Heart left ventricle (tissue), 16 donors: Measurements from ENCODE around the gene MAP3K20. TPM values are rescaled to one million over a fixed set of nuclear protein-coding genes. Genes with fewer than 3 reads are reported as not detected.

Experiments
- ATAC-seq, 4 donors: fragments of 200-7000 bp; cut with Tn5 transposase; one replicate each; pipeline ENCODE4 v1.9.1; 2020 to 2022; ENCODE audit warnings: moderate library complexity in 4 of 4, mild to moderate bottlenecking in 3 of 4, moderate number of reproducible peaks in 1 of 4
- DNase-seq, 5 donors: peaks; one replicate each; pipeline ENCODE4 v3.0.0-alpha.2; 2020
- H3K27ac ChIP-seq, 12 donors: fragments of 200-600 bp; sonication (generic) in 4 of 12; one replicate each; pipeline versions ENCODE4 v1.5.0 to v1.8.0; 2016 to 2022; ENCODE audit warnings: mild to moderate bottlenecking in 2 of 12
- H3K27me3 ChIP-seq, 9 donors: fragments of 200-600 bp; sonication (generic) in 2 of 9; one replicate each; pipeline versions ENCODE4 v1.5.1 to v1.8.0; 2016 to 2022; ENCODE audit warnings: mild to moderate bottlenecking in 3 of 9
- H3K36me3 ChIP-seq, 9 donors: fragments of 200-600 bp; sonication (generic) in 2 of 9; one replicate each; pipeline versions ENCODE4 v1.5.0 to v1.8.0; 2018 to 2022; ENCODE audit warnings: mild to moderate bottlenecking in 2 of 9
- H3K4me1 ChIP-seq, 12 donors: fragments of 200-600 bp; sonication (generic) in 4 of 12; one replicate each; pipeline versions ENCODE4 v1.5.0 to v1.8.0; 2016 to 2022; ENCODE audit warnings: mild to moderate bottlenecking in 3 of 12
- H3K4me3 ChIP-seq, 12 donors: fragments of 200-600 bp; sonication (generic) in 4 of 12; one replicate each; pipeline versions ENCODE4 v1.5.0 to v1.8.0; 2017 to 2022; ENCODE audit warnings: mild to moderate bottlenecking in 9 of 12, moderate library complexity in 4 of 12
- H3K9me3 ChIP-seq, 12 donors: fragments of 200-600 bp; sonication (generic) in 4 of 12; one replicate each; pipeline versions ENCODE4 v1.5.0 to v1.8.0; 2016 to 2022; ENCODE audit warnings: mild to moderate bottlenecking in 1 of 12
- POLR2A ChIP-seq, 2 donors: fragments of 450-650 bp; IDR thresholded peaks; one replicate each; pipeline ENCODE4 v1.6.1; 2017; ENCODE audit warnings: antibody characterized with exemption in 2 of 2, mild to moderate bottlenecking in 2 of 2, moderate library complexity in 2 of 2
- WGBS, 4 donors: extraction: QIAGEN DNeasy Blood & Tissue Kit in 2 of 4; methylation state at CpG; one replicate each; pipeline versions ENCODE4 v1.1.5 to v1.1.7; 2013 to 2018; 5-methylcytosine and 5-hydroxymethylcytosine counted together
- intact Hi-C, 10 donors: fragments of 100-400 bp; cut with DNase I; formaldehyde crosslinking; loops; one replicate each; pipeline versions ENCODE4 v1.11.1 to v1.14.2; 2022
- polyA plus RNA-seq, 2 donors: library from polyadenylated mRNA; stranded (reverse); fragments of 200-250 nt; gene quantifications; one replicate each; pipeline ENCODE4 v1.2.3, GENCODE V29; 2013
- total RNA-seq, 9 donors: library from RNA; depleted of rRNA in 2 of 9; stranded (reverse); fragments of >200 nt in 2 of 9; fragmentation: NEBNext Ultra II Directional in 3 of 9; extraction: Animal tissue kit (Norgen Biotek cat#: 25700) in 3 of 9; gene quantifications; one replicate each; pipeline versions ENCODE4 v1.1.0 to v1.2.4, GENCODE V29; 2016 to 2023
- TF ChIP-seq, protein P1 (sequence below), 12 donors: fragments of 200-600 bp; sonication (generic) in 4 of 12; IDR thresholded peaks; one replicate each; pipeline versions ENCODE4 v1.5.0 to v1.8.0; 2018 to 2022; ENCODE audit warnings: antibody characterized with exemption in 12 of 12, mild to moderate bottlenecking in 5 of 12
- donor health status: ischemic (EF 13 %, LVEDD 7.1; RV severe dilation, severe dysfunction).
- donor health status: healthy with polysubstance abuse.
- donor health status: DM: no; HTN: yes; CAD: no.
- donor health status: DM: no; HTN: no; CAD: no.
- donor health status: ischemic (EF 25% LVEDD 6.9; RV normal size, moderate dysfunction).
- donor health status: ischemic (EF 25% LVEDD 5.7; RV mildly dilated, moderate dysfunction).
- donor health status: healthy.
- donor health status: DM: yes; HTN: yes; CAD: no.
- donor health status: ischemic (EF 35%, LVEDD 5.7; RV mildly dilated, moderate dysfunction).
- donor health status: nonischemic (EF 11% LVEDD 7.7; RV severe dilation, severe dysfunction).
- donor health status: DM: yes; HTN: yes; CAD: no.
- donor health status: PGD.
- donor health status: ischemic (EF 29% LVEDD 5.4; RV normal size, mild dysfunction).
- donor health status: nonischemic (EF 23%, LVEDD 6.1; RV moderate dilation, normal function).

The MAP3K20 gene
- total and polyA plus RNA-seq, 11 donors: 98.6 to 487 (median 355) TPM

DNA sequence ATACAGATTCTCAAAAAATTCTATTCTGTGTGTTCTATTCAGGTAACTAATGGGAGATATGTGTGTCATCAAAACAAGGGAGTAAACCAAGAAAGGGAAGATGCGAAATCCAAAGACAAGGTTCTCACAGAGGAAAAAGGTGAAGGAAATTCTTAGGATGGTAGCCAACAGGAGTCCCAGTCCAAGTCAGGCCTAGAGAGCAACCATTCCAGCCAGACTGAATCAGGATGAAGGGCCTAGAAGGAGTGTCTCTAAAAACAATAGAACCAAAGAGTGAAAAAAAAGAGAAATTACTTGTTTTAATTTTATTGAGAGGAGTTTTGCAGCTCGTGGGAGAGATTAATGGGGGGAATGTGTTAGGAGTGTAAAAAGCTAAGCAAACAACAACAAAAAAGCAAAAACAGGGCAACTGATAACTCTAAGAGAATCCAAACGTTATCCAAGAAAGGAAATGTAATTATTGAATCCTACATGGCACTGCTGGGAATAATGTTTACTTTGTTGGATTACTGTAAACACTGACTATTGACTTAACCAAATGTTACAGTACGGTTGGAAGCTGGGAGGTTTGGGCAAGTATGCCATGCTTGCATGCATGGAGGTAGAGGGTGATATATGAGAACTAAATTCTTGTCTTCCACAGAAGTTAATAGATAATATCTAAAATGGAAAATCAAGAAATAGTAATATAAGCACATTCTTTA lies 12.3 kb downstream of the MAP3K20 start:
- Histone ChIP-seq H3K4me1 (peaks cover 0 to 77% (median 35%) of the 10 kb centered on the region in 12 donors), H3K9me3 (no peaks in the 10 kb centered on the region), H3K27ac (peak overlapping the region in 9 of 12 donors; percentile 36 to 83 (median 71)), H3K4me3 (no peak overlapping the region), H3K36me3 (peaks cover 0 to 23% (median 11%) of the 10 kb centered on the region in 9 donors), H3K27me3 (no peaks in the 10 kb centered on the region)
- no peak for TF ChIP-seq POLR2A (IDR thresholded peaks at IDR 0.05)
- ATAC-seq: no peak
- no peak for DNase-seq
- intact Hi-C loops: no loop called here
- WGBS, 4 donors: 73 to 83% (median 81%) methylated on average over 4 of the region's 4 CpGs

DNA sequence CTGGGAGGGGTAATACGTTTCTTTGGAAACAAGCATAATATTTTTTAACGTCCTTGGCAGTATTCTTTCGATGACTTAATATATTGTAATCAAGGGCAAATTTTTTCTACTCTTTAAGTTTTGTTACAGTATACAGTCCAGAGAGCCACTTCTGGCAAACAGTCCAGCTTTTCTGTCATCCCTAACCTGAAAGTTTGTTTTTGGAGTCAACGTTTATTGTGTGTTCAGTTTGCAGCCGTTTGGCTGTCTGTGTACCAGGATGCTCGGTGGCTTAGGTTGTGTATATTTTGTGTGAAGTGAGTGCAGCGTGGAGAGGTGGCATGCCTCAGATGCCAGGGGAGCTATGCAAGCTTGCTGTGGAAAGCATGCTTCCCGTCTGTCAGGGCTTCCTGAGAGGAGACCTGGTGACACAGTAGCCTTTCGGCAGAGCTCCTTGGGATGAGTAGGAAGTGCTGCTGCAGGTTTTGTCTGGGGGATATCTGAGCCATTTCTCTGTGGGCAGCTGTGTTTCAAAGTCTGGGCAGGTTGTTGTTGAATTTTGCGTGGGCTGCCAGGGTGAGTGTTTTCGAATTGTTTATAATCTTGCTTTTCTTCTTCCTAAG lies 14.7 kb downstream of the MAP3K20 start:
- peaks cover 0 to 77% (median 22%) of the 10 kb centered on the region in 12 donors for H3K4me1 ChIP-seq

DNA sequence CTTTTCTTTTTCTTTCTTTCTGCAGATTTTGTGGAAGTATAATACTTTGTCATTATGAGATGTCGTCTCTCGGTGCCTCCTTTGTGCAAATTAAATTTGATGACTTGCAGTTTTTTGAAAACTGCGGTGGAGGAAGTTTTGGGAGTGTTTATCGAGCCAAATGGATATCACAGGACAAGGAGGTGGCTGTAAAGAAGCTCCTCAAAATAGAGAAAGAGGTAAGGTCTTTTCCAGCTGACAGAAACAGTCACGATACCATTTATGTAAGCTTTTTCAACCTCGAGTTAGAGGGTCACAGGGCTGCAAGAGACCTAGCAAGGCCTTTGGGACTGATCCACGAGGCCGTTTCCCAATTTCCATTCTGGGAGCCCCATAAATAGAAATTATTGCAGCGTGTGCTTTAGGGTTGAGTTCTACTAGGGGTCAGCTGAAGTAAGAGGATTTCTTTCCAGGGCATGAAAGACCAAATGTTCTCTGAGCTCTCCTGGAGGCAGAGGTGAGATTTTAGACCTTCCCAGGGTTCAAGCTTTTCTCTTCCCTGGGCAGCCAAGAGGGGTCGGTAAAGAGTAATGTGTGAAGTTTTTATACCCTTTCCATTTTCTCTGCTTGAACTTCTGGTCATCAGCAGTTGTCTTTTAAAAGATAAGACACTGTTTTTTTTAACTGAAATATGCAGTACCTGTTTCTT lies 15.5 kb downstream of the MAP3K20 start:
- H3K4me1 ChIP-seq: peaks cover 0 to 75% (median 21%) of the 10 kb centered on the region in 12 donors
- 34 to 57% (median 45%) methylated on average over 10 of the region's 10 CpGs for WGBS, 4 donors
- peak overlapping the region; percentile 48 to 85 (median 75) for H3K27ac ChIP-seq
- peak in 4 of 5 donors; percentile 27 to 65 (median 38) for DNase-seq
- H3K27me3 ChIP-seq: no peaks in the 10 kb centered on the region
- H3K4me3 ChIP-seq: peak overlapping the region in 8 of 12 donors; percentile 9 to 44 (median 30)
- intact Hi-C loops: loop anchor here in 4 of 10 donors (5.0 kb wide), 3 partner anchors 106 to 121 kb away; no protein-coding TSS in a partner anchor
- ATAC-seq: peak; percentile 74 to 84 (median 80)
- H3K9me3 ChIP-seq: no peaks in the 10 kb centered on the region
- TF ChIP-seq, protein P1, sequence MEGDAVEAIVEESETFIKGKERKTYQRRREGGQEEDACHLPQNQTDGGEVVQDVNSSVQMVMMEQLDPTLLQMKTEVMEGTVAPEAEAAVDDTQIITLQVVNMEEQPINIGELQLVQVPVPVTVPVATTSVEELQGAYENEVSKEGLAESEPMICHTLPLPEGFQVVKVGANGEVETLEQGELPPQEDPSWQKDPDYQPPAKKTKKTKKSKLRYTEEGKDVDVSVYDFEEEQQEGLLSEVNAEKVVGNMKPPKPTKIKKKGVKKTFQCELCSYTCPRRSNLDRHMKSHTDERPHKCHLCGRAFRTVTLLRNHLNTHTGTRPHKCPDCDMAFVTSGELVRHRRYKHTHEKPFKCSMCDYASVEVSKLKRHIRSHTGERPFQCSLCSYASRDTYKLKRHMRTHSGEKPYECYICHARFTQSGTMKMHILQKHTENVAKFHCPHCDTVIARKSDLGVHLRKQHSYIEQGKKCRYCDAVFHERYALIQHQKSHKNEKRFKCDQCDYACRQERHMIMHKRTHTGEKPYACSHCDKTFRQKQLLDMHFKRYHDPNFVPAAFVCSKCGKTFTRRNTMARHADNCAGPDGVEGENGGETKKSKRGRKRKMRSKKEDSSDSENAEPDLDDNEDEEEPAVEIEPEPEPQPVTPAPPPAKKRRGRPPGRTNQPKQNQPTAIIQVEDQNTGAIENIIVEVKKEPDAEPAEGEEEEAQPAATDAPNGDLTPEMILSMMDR (IDR thresholded peaks at IDR 0.05): peak; percentile 17 to 55 (median 41)
- no peak for TF ChIP-seq POLR2A (IDR thresholded peaks at IDR 0.05)
- H3K36me3 ChIP-seq: peaks cover 0 to 34% (median 12%) of the 10 kb centered on the region in 9 donors

More for the DNA sequence above, 14.7 kb downstream of the MAP3K20 start:
- Histone ChIP-seq H3K36me3 (peaks cover 0 to 29% (median 11%) of the 10 kb centered on the region in 9 donors), H3K4me3 (peak overlapping the region in 7 of 12 donors; percentile 4 to 34 (median 30)), H3K9me3 (no peaks in the 10 kb centered on the region), H3K27me3 (no peaks in the 10 kb centered on the region), H3K27ac (peak overlapping the region; percentile 48 to 85 (median 75))
- DNase-seq (peak in 4 of 5 donors; percentile 34 to 66 (median 50)), ATAC-seq (peak; percentile 57 to 83 (median 74))
- intact Hi-C loops: loop anchor here in 4 of 10 donors (5.0 kb wide), 3 partner anchors 107 to 122 kb away; no protein-coding TSS in a partner anchor
- TF ChIP-seq, protein P1 (IDR thresholded peaks at IDR 0.05): no peak
- TF ChIP-seq POLR2A (IDR thresholded peaks at IDR 0.05): no peak
- 34 to 47% (median 39%) methylated on average over 11 of the region's 11 CpGs for WGBS, 4 donors

DNA sequence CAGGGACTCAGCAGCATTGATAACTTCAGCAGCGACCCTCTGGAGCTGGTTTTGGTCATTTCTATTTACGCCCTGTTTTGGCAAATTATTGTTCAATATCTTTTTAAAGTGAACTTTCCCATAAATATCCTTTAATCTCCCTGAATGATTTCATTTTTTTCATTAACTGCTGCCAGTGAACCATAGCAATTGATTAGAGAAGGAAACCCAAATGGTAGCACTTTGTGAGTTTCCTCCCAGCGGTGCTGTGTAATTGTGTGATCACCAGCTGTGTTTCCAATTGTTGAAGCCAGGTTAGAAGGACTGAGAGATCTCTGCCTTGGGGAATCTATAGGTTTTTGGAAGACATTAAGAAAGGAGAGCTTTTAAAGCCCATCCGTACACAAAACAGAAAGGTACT lies 16.3 kb downstream of the MAP3K20 start:
- no peak for ATAC-seq
- H3K4me1 ChIP-seq: peaks cover 0 to 67% (median 14%) of the 10 kb centered on the region in 12 donors

More for the DNA sequence above, 16.3 kb downstream of the MAP3K20 start:
- intact Hi-C loops: loop anchor here in 4 of 10 donors (5.0 kb wide), 3 partner anchors 105 to 120 kb away; no protein-coding TSS in a partner anchor
- Histone ChIP-seq H3K27me3 (no peaks in the 10 kb centered on the region), H3K36me3 (peaks cover 0 to 41% (median 19%) of the 10 kb centered on the region in 9 donors), H3K27ac (peak overlapping the region; percentile 48 to 85 (median 75)), H3K9me3 (no peaks in the 10 kb centered on the region), H3K4me3 (peak overlapping the region in 9 of 12 donors; percentile 4 to 44 (median 30))
- no peak for DNase-seq
- WGBS, 4 donors: 66 to 88% (median 84%) methylated on average over 4 of the region's 4 CpGs
- TF ChIP-seq, protein P1 (IDR thresholded peaks at IDR 0.05): no peak
- no peak for TF ChIP-seq POLR2A (IDR thresholded peaks at IDR 0.05)
